ENCODE data around the gene LGALS7.

The LGALS7 gene

DNA sequence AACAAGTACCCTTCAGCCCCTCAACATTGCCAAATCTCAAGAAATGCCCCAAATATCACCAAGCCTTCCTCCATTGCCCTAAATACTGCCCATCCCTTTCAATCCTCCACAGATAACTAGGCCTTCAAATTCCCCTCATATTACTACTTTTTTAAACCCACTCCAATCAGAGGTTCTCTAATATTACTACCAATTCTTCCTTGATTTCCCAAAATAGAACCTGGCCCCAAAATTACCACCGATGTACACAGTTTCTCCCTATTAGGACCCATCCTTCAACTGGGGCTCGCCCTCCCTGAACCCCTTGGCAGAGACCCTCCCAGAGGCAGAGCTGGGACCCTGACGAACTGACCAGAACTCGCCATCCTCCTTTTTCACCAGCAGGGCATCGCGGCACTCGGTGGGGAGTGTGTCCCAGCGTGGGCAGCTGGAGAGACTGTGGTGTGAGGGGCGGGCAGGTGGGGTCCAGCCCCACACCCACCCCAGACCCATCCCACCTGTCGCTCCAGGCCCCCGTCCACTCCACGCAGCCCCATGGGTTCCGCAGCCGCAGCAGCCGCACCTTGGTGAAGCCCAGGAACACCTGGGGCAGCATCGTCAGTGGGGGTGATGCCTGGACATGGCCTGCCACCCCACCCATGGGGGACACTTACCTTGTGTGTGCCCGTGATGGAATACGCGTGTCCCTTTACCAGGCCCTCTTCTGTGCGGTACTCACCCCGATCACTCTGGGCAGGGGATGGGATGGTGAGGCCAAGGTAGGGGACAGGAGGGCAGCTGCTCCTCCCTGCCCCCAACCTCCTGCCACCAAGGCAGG is 35.2 kb downstream of the LGALS7 start:
- no peak for DNase-seq

DNA sequence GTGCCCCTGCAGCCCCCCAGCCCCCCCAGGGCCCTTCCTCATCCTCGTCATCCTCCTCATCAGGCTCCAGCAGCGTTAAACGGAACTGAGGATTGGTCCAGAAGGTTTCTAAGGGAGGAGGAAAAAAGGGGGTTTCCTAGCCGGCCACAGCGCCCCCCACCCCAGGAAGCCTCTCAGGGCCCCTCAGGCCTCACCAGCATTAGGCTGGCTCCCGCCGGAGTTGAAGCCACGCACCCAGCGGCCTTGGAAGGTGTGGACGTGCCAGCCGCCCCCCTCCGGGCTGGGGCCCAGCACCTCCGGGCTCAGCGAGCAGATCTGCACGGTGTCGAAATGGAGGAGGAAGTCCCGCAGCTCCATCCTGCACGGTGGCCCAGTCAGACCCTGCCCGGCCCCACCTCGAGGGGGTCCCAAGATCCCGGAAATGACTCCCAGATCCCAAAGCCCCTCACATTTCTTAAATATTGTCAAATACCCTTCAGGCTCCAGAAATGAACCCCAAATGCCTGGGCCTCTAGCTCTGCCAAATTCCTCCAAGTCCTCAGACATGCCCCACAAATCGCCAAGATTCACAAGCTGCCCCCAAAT is 35.9 kb downstream of the LGALS7 start:
- DNase-seq, result no peak

DNA sequence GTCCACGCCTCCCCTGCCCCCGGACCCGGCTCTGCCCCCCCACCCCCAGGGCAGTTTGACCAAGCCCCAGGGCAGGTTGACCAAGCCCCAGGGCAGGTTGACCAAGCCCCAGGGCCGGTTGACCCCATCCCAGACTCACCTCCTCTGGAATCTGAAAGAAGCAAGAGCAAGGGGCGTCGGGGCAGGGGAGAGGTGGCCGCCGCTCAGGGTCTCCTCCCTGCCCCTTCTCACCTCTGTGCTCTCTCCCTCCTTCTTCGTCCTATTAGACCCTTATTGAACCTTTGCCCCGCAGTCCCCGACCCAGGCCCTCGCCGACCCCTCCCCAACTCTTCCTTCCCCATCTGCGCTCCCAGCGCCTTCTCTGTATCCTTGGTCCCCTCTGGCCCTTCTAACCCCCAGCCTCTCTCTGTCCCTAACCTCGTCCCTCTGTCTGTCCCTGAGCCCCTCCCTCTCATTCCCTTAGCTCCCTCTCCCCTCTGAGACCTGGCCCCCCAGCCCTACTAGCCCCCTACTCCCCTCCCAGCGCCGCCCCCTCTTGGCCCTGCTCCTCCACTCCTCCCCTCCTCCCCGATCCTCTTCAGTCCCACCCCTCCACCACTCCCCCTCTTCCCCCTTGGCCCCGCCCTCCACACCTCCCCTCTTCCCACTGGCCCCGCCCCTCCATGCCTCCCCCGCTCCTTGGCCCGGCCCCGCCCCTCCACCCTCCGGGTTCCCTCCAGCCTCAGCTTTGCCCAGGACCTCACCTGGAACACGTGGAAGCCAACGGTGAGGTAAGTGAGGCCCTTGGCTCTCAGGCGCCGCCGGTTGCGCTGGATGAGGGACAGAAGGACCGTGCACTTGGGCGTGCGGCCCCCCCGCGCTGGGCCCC is 36.7 kb downstream of the LGALS7 start:
- DNase-seq, result peak; percentile 73

DNA sequence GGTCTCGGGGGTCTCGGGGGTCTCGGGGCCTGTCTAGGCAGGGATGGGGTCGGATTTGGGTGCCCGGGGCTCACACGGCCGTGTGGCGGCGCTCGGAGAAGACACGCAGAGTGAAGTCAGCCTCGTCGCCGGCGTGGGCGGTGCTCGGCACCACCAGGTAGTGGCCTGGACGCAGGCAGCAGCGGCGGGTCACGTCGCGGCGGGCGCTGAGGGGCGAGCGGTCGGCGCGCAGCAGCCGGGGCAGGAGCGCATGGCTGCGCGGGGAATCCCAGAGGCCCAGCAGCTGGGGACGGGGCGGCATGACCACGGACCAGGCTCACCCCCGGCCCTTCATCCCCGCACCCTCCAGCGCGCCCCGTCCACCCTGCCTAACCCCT is 37.3 kb downstream of the LGALS7 start:
- peak; percentile 64 for DNase-seq

DNA sequence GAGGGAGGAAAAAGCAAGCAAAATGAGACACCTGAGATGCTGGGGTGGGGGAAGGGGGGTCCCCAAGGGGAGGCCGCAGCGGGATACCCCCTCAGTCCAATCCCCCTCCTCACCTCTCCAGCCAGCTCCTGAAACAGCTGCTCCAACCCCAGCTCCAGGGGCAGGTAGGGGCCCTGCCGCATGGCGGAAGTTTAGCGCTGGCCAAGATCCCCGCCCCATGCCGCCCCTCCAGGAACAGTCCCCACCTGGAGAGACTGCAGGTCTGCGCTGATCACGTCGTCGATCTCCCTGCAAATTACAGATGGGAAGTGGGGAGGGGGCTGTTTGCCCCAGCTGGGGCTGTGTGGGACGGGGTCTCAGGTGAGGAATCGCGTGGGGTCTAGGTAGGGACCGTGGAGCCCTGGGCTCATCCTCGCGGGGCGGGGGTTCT is 38.0 kb downstream of the LGALS7 start:
- peak; percentile 34 for DNase-seq

DNA sequence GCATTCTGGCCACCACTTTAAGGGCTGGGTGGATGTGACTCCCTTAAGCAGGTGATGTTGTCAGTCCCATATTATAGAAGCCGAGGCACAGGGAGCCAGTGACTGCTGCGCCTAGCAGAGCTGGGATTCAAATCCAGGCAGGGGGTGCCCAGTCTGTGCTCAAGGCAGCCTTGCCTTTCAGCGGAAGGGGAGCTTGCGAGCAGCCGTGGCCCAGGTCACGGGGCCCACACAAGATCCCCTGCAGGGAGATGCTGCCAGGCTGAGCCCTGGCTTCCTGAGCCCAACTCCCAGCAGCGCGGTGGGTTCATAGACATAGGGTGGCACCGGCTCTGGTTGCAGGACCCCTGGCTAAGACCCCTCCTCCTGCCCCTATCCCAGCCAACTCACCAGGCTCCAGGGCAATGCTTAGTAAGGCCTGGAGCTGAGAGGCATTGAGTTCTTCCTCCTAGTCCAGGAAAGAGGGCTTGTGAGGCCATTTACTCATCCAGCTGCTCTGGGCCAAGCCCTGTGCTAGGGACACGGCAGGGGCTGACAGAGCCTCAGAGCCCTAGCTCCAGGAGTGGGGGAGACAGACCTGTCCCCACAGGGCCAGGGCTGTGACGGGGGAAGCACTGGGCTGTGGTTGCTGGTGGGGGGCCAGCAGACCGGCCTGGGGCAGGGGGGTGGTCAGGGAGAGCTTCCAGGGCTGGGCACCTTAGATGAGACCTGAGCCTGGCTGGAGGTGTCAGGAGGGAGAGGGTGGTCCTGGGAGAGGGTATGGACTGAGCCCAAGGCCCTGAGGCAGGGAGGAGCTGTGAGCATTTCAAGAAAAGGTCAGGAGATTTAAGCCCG is 38.7 kb downstream of the LGALS7 start:
- DNase-seq, result peak; percentile 43

DNA sequence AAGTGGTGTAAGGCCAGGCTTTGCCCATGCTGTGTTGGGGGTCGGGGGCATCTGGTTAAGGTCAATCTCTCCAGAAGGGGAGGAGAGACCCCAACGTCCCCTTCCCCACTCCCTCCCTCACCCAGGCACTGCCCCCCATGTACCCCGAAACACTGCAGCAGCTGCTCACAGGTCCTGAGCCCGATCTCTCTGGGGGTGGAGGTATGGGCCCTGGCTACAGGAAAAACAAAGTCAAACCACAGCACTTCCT is 39.2 kb downstream of the LGALS7 start:
- no peak for DNase-seq

DNA sequence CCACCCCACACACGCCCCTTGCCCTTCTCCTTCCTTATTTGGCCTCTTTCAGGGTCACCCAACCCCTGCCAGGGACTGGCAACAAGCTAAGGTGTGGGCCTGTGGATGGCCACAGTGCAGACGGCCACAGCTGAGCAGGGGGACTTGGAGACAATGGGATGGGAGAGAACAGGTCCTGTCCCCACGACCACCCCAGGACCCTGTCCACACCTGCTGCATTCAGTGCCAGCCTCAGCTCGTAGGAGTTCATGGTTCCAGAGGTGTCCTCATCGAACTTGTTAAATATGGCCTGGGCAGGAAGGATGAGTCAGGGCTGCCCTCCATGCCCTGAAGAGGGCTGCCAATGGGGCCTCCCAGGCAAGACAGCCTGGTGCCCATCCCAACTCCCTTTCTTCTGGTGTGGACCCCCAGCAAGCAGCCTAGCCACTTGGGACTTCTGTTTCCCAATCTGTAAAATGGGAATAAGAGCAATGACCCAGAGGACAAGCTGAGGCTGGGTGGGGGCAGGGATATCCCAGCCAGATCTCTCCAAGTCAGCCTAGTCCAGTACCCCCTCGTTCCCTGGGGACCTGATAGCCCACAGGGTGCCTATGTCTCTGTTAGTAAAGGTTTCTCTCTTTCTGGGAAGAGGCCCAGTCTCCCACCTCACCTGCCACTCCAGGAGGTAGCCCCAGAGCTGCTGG is 39.7 kb downstream of the LGALS7 start:
- no peak for DNase-seq

DNA sequence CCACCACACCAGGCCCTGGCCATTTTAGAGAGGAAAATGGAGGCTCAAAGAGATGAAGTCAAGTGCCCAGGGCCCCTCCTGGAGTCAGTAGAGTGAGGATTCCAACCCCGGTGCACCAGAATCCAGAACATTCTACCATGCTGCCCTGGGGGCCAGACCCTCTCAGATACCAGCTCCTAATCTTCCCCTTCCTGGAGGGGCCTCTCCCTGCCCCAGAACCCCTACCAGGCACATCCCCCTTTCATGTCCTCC is 40.1 kb downstream of the LGALS7 start:
- no peak for DNase-seq

DNA sequence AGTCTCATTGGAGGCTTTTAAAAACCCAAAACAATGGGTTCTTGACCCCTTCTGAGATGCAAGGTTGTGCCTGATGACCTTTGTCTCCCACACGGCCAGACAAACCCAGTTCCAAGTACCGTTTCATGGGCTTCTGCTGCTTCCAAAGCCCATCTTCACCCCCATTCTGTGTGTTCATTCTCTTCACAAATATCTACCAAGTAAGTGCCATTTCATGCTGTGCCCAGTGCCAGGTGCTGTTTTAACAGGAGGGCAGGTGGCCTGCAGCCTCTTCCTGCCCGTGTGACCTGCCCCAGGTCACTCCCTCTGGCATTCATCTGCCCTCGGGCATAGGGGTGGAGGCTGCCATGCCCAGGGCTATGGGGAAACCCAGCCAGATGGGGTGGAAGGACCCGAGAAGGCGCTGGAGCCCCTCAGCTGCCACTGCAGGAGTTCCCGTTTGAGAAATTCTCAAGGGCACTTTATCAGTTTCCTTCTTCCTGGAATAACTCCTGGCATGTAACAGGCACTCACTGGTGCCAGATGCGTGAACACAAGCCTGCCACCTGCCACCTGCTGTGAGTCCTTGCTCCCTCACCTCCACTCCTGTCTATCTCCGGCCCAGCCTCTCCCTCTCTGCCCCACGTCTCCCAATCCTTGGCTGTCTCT is 41.5 kb downstream of the LGALS7 start:
- DNase-seq, result no peak

DNA sequence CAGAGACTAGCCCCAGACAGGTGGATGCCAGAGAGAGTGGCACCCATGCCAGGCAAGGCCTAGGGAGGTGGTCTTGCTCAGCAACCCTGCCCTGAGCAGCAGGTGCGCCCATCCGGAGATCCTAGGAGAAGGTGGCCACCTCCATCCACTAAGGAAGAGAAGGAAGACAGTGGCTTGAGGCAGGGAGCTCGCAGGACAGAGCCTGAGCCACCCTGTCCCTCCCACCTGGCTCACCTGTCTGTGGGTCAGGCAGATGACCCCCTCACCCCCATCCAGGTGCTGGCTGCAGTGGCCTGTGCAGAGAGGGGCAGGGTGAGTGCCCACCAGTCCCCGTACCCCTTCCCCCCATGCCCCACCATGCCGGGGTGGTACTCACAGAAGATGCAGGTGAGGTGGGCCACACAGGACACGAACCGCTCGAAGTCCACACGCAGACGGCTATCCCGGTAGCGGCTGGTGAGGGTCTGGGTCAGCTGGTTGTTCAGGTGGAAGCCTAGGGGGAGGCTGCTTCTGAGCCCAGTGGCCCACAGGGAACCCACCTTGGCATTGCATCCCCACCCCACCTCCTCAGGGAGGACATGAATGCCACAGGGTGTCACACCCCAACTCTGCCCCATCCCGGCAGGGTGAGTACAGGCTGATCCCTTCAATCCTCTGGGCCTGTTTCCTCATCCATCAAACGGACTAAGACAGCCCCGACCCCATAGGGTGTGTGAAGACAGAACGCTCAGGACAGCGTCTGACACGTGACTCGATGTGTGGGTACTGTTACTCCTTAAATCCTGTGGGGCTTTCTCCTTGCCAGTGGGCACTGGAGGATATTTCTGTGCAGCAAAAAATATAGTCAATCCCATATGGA is 42.4 kb downstream of the LGALS7 start:
- DNase-seq, result no peak

DNA sequence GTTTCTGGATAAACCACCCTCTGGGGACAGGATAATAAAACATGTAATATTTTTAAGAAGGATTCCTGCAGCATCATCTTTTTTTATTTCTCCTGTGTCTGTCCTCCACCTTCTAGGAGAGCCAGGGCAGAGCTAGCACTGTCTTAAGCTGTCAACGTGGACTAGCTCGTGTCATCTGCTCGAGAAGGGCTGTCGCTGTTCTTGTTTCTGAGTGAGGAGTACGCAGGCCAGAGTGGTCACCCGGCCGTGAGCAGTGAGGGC is 42.9 kb downstream of the LGALS7 start:
- no peak for DNase-seq

DNA sequence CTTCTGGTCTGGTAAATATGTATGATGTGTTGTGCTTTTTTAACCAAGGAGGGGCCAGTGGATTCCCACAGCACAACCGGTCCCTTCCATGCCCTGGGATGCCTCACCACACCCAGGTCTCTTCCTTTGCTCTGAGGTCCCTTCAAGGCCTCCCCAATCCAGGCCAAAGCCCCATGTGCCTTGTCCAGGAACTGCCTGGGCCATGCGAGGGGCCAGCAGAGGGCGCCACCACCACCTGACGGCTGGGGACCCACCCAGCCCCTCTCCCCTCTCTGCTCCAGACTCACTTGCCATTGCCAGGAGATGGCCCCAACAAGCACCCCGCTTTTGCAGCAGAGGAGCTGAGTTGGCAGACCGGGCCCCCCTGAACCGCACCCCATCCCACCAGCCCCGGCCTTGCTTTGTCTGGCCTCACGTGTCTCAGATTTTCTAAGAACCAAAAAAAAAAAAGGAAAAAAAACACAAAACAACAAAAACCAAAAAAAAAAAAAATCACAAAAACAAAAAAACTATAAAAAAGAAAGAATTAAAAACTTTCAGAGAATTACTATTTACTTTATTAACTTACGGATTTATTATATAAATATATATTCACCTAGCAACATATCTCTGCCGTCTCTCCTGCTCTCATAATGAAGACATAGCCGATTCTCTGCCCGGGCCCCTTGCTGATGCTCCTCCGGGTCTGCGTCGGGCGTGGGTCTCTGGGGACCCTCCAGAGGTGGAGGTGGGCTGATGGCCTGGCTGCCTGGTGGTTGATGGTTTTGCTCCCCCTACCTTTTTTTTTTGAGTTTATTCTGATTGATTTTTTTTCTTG is 43.5 kb downstream of the LGALS7 start:
- DNase-seq, result peak; percentile 80

DNA sequence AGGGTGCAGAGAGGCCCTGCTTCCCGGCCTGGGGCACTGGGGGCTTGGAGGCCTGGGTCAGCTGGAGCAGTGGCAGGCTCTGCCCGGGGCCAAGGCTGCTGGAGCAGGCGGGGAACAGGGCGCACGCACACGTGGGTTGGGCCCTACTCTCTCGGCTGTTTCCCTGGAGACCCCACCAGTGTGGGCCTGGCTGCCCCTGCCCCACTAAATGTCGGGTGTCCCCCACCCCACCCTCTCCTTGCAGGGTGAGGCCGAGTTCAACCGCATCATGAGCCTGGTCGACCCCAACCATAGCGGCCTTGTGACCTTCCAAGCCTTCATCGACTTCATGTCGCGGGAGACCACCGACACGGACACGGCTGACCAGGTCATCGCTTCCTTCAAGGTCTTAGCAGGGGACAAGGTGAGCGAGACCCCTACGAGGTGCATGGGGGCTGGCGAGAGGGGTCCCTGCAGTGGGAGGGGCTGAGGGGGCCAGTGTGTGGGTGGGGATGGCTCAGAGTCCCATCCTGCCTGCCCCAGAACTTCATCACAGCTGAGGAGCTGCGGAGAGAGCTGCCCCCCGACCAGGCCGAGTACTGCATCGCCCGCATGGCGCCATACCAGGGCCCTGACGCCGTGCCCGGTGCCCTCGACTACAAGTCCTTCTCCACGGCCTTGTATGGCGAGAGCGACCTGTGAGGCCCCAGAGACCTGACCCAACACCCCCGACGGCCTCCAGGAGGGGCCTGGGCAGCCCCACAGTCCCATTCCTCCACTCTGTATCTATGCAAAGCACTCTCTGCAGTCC is 44.4 kb downstream of the LGALS7 start:
- DNase-seq, result no peak

DNA sequence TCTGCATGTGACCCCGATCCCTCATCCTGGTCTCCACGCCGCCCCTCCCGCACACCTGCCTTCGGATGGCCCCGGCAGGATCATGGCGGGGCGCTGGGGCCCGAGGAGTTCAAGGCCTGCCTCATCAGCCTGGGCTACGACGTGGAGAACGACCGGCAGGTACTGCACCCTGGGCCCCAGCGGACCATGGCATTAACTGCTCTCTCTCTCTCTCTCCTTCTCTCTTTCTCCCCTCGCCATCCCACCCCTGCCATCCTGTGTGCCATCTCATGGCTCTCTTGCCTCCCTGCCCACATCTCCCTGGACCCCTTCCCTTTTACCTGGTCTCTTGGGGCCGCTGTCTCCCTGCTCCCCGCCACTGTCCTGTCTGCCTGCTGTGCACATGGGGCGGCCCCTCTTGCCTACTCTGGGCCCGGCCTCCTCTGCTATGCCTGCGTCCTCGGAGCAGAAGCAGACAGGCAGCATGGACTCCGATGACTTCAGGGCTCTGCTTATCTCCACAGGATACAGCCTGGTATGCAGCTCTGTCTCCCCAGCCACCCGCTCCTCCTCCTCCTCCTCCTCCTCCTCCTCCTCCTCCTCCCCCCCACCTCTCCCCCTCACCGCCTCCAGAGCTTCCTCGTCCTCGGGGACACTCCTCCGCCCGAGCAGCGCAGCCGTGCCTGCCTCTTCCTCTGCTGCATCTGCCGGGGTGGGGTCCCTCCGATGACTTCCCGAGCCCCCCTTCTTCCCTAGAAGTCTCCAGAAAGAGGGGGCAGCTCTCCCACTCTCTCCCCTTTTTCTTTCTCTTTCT is 45.3 kb downstream of the LGALS7 start:
- no peak for DNase-seq

DNA sequence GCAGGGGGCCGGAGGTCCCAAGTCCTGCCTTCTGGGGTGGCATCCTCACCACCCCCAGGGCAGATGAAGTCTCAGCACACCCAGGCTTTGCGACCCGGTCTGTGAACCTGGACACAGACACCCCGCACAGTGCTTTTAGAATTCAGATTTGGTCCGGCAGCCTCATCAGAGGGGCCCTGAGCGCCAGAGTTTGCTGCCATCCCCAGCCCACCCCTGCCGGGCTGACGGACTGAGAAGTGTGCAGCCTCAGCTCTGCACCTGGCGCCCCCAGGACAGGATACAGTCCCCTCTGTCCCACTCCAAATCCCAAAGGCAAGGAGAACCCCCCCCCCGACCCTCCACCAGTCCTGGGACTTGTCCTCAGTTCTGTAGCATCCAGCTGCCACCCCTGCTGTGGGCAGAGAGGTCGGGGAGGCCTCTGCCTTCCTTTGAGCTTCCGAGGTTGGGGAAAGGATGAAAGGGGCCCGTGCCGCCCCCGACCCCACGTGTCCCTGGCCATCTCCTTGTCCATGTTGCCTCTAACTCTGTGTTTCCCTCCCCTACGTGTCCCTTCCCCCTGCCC is 45.9 kb downstream of the LGALS7 start:
- no peak for DNase-seq

DNA sequence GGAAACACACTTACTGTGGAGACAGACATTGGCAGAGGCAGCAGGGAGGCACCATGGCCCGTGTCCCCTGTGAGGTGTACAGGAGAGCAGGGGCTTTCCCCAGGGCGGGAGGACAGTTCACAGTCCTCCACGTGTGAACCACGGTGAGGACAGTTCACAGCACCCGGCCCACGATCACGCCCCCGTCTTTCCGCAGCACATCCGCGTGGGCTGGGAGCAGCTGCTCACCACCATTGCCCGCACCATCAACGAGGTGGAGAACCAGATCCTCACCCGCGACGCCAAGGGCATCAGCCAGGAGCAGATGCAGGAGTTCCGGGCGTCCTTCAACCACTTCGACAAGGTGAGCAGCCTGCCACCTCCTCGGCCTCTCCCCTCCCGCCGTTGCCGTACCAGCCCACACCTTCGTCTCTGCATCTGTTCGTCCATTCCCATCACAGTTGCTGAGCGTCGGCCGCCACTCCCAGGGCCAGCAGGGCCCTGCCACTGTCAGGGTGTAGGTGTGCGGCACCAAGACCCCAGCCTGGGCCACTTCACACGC is 46.5 kb downstream of the LGALS7 start:
- DNase-seq, result peak; percentile 40

DNA sequence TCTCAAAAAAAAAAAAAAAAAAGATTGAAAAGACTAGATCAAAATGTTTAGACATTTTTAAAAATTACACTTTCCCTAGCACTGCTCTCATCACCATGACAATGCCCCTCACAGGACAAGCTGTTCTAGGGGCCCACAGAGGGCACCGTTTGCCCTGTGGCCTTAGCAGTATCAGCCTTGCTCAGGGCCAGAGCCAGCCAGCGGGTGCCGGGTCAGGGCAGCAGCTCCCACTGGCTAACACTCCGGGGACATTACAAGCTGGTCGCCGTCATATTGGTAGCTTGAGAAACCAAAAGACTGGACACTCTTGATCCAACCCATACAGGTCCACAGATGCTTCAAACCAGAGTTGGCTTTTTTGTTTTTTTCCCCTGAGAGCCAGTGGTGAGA is 47.0 kb downstream of the LGALS7 start:
- no peak for DNase-seq
